Breast epithelium (tissue), 4 donors: ENCODE results near the gene KIAA1549. TPM values are rescaled to one million over a fixed set of nuclear protein-coding genes. Genes with fewer than 3 reads are reported as not detected.

Source experiments
- DNase-seq, 2 donors: peaks; one replicate each; pipeline ENCODE4 v3.0.0-alpha.2; 2019; ENCODE audit warnings: low spot score in 2 of 2
- H3K27ac ChIP-seq, 2 donors: fragments of 200-600 bp; sonication (generic) in 1 of 2; one replicate each; pipeline ENCODE4 v1.5.1; 2016 to 2019; ENCODE audit warnings: mild to moderate bottlenecking in 1 of 2
- H3K27me3 ChIP-seq, 2 donors: fragments of 200-600 bp; sonication (generic) in 1 of 2; one replicate each; pipeline versions ENCODE4 v1.5.1 to v1.6.0; 2017 to 2019; ENCODE audit warnings: control low read depth in 1 of 2, mild to moderate bottlenecking in 1 of 2
- H3K36me3 ChIP-seq: fragments of 200-600 bp; one replicate; pipeline ENCODE4 v1.5.1; 2019
- H3K4me1 ChIP-seq, 2 donors: fragments of 200-600 bp; sonication (generic); one replicate each; pipeline ENCODE4 v1.5.1; 2016 to 2019; ENCODE audit warnings: control low read depth in 1 of 2
- H3K4me3 ChIP-seq, 3 donors: fragments of 200-600 bp; sonication (generic); 1 replicate in 2 of 3; 2 replicates in 1 of 3; pipeline ENCODE4 v1.5.1; 2016 to 2019; ENCODE audit warnings: mild to moderate bottlenecking in 3 of 3, moderate library complexity in 2 of 3
- H3K9me3 ChIP-seq, 2 donors: fragments of 200-600 bp; sonication (generic) in 1 of 2; one replicate each; pipeline ENCODE4 v1.5.1; 2016 to 2019; ENCODE audit warnings: control low read depth in 1 of 2
- CTCF ChIP-seq, 3 donors: fragments of 450-650 bp; IDR thresholded peaks; one replicate each; pipeline ENCODE4 v1.5.1; 2016 to 2017; ENCODE audit warnings: antibody characterized with exemption in 3 of 3, mild to moderate bottlenecking in 3 of 3, moderate library complexity in 3 of 3
- POLR2A ChIP-seq: fragments of 450-650 bp; IDR thresholded peaks from one replicate; pipeline ENCODE4 v1.6.1; 2016; ENCODE audit warnings: antibody characterized with exemption, mild to moderate bottlenecking, moderate library complexity
- POLR2AphosphoS5 ChIP-seq, 3 donors: sonication (generic); formaldehyde crosslinking; IDR thresholded peaks; one replicate each; pipeline ENCODE4 v1.6.1; 2017; ENCODE audit warnings: antibody characterized with exemption in 3 of 3
- intact Hi-C: fragments of 100-400 bp; cut with DNase I; formaldehyde crosslinking; loops from one replicate; pipeline ENCODE4 v1.15.1; 2023; ENCODE audit warnings: low total_unique reads
- total RNA-seq, 3 donors: library from RNA; depleted of rRNA; stranded (reverse); fragments of >200 nt; gene quantifications; one replicate each; pipeline ENCODE4 v1.1.0, GENCODE V29; 2016

Gene KIAA1549
- total RNA-seq, 3 donors from 2014 or later, result 1.8 to 3.9 (median 2.8) TPM

DNA sequence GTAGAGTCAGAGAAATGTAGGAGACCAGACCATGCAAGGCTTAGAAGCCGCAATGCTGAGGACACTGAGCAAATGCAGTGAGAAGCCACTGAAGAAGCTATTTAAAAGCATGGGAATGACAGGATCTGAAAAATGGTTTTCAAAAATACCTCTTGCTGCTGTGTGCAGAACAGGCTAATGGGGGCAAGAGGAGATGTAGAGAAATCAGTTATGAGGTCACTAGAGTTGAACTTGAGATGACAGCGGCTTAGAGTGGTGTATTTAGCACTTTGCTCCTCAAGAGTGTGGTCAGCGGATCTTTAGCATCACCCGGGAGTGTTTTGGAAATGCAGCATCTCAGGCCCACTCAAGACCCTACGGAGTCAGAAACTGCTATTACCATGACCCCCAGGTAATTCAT lies 48.8 kb downstream of the KIAA1549 start:
- Histone ChIP-seq H3K36me3 (no peaks in the 10 kb centered on the region), H3K4me1 (no peaks in the 10 kb centered on the region), H3K9me3 (no peaks in the 10 kb centered on the region), H3K4me3 (no peak overlapping the region), H3K27ac (no peak overlapping the region), H3K27me3 (no peaks in the 10 kb centered on the region)
- intact Hi-C loops, result no loop called here
- no peak for TF ChIP-seq POLR2AphosphoS5 (IDR thresholded peaks at IDR 0.05)
- no peak for DNase-seq

GRCh38 chr7:138929969-138930368 lies 51.2 kb downstream of the KIAA1549 start:
- no peak for DNase-seq
- Histone ChIP-seq H3K4me1 (no peaks in the 10 kb centered on the region), H3K27ac (no peak overlapping the region), H3K4me3 (no peak overlapping the region), H3K9me3 (no peaks in the 10 kb centered on the region), H3K36me3 (no peaks in the 10 kb centered on the region), H3K27me3 (no peaks in the 10 kb centered on the region)
- intact Hi-C loops, result no loop called here
- no peak for TF ChIP-seq POLR2A
- TF ChIP-seq POLR2AphosphoS5 (IDR thresholded peaks at IDR 0.05), result no peak
- no peak for TF ChIP-seq CTCF (IDR thresholded peaks at IDR 0.05)

DNA sequence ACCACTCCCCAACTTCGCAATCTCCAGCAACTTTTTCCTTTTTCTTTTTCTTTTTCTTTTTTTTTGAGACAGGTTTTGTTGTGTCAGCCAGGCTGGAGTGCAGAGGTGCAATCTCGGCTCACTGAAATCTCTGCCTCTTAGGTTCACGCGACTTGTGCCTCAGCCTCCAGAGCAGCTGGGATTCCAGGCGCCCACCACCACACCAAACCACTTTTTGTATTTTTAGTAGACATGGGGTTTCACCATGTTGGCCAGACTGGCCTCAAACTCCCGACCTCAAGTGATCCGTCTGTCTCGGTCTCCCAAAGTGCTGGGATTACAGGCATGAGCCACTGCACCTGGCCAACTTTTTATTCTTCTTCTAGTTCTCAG lies 55.0 kb downstream of the KIAA1549 start:
- intact Hi-C loops, result no loop called here
- H3K4me3 ChIP-seq, result no peak overlapping the region
- H3K4me1 ChIP-seq, result no peaks in the 10 kb centered on the region
- no peak overlapping the region for H3K27ac ChIP-seq
- TF ChIP-seq POLR2A (no peak), CTCF (IDR thresholded peaks at IDR 0.05) (no peak), POLR2AphosphoS5 (IDR thresholded peaks at IDR 0.05) (no peak)
- H3K36me3 ChIP-seq, result no peaks in the 10 kb centered on the region
- DNase-seq, result no peak
- H3K27me3 ChIP-seq, result no peaks in the 10 kb centered on the region
- H3K9me3 ChIP-seq, result no peaks in the 10 kb centered on the region

DNA sequence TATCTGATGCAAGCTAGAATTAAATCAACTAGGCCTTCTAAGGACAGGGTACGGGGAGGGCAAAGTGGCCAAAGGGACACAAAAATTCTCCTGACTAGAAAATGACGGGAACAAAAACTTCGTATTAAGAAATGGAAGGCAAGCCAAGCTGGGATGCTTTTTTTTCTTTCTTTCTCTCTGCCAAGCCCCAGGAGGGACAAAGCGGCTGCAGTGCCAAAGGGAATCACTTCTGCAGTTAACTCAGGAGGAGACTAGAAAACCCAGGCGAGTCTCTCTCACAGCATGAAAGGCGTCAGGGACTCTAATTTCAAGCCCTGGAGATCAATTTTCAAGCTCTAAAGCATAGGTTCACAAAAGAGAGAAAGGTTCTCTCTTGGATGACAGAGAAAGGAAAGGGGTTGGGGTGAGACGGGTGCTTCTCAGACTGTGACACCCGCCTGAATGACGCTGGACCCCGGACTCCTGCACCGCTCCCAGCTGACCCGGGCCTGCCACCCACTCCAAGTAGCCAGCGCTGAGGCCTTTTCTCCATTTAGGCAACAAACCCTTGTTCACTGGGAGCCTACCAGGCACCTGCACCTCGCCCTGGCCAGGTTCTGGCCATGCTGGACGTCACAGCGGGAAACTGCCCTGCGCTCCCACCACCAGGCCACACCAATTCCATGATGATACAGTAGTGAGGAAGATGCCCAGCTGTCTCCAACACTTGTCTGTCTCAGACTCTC lies 56.5 kb downstream of the KIAA1549 start:
- H3K27me3 ChIP-seq, result no peaks in the 10 kb centered on the region
- no peak for TF ChIP-seq POLR2AphosphoS5 (IDR thresholded peaks at IDR 0.05)
- TF ChIP-seq CTCF (IDR thresholded peaks at IDR 0.05), result no peak
- no peak for TF ChIP-seq POLR2A
- intact Hi-C loops, result no loop called here
- no peak for DNase-seq
- no peaks in the 10 kb centered on the region for H3K4me1 ChIP-seq
- H3K27ac ChIP-seq, result no peak overlapping the region
- H3K4me3 ChIP-seq, result no peak overlapping the region
- H3K36me3 ChIP-seq, result no peaks in the 10 kb centered on the region
- no peaks in the 10 kb centered on the region for H3K9me3 ChIP-seq

GRCh38 chr7:138921277-138921676 lies 59.9 kb downstream of the KIAA1549 start:
- DNase-seq, result no peak
- no peaks in the 10 kb centered on the region for H3K36me3 ChIP-seq
- TF ChIP-seq POLR2AphosphoS5 (IDR thresholded peaks at IDR 0.05) (no peak), CTCF (IDR thresholded peaks at IDR 0.05) (no peak), POLR2A (no peak)
- no peaks in the 10 kb centered on the region for H3K27me3 ChIP-seq
- H3K4me3 ChIP-seq, result no peak overlapping the region
- H3K9me3 ChIP-seq, result no peaks in the 10 kb centered on the region
- H3K4me1 ChIP-seq, result no peaks in the 10 kb centered on the region
- intact Hi-C loops, result no loop called here
- no peak overlapping the region for H3K27ac ChIP-seq
